GM12878 (cell line): ENCODE results near the gene KCNN1. TPM values are rescaled to one million over a fixed set of nuclear protein-coding genes. Genes with fewer than 3 reads are reported as not detected.
A peak's percentile ranks its signal among the peaks of the same experiment; 100 is the strongest.

Experiments
- ATAC-seq: fragments of 200-7000 bp; cut with Tn5 transposase; 3 replicates; pipeline ENCODE4 v1.9.1; 2020; ENCODE audit warnings: mild to moderate bottlenecking, moderate library complexity
- BruUV-seq: library from RNA; stranded (reverse); fragments of 400-500 nt; replicated peaks from 2 replicates; lab custom pipeline; 2021; lab: Mats Ljungman, UMichigan
- CTCF ChIA-PET: fragments of 300-600 bp; sonication (Branson Sonifier 250); formaldehyde crosslinking; extraction: SDS; loops from one replicate; lab custom pipeline; 2021; ENCODE audit warnings: inconsistent platforms; lab: Yijun Ruan, JAX
- POLR2A ChIA-PET: fragments of 350-600 bp; formaldehyde crosslinking; extraction: SDS; loops from one replicate; lab custom pipeline; 2021; ENCODE audit warnings: inconsistent platforms; lab: Charles Lee
- RAD21 ChIA-PET: fragments of 300-600 bp; sonication (Branson Sonifier 250); formaldehyde crosslinking; loops from one replicate; lab custom pipeline; 2023; ENCODE audit warnings: antibody characterized with exemption; ENCODE audit not compliant: unreplicated experiment; lab: Charles Lee
- SMC1A ChIA-PET: fragments of 300-600 bp; sonication (Branson Sonifier 250); formaldehyde crosslinking; loops from one replicate; lab custom pipeline; 2023; ENCODE audit not compliant: unreplicated experiment, uncharacterized antibody; lab: Charles Lee
- DNase-seq: peaks from one replicate; pipeline ENCODE4 v3.0.0-alpha.2; 2011; ENCODE audit warnings: low read depth, low spot score
- FAIRE-seq: peaks from 3 replicates; lab custom pipeline; 2011; peaks lifted over from hg19 to GRCh38; lab: Jason Lieb, UNC
- H2AFZ ChIP-seq: 2 replicates; pipeline ENCODE4 v1.6.0; 2011; ENCODE audit warnings: low read depth, low read length, control low read depth; ENCODE audit not compliant: control insufficient read depth
- H3K27ac ChIP-seq: 2 replicates; pipeline ENCODE4 v1.5.1; 2011; ENCODE audit warnings: control low read depth; ENCODE audit not compliant: control insufficient read depth, insufficient read depth
- H3K27me3 ChIP-seq, 2 experiments: replicated peaks in 1 of 2; 2 replicates each; pipeline versions ENCODE4 v1.6.0 to v1.6.1; 2011; ENCODE audit warnings: low read length in 1 of 2; ENCODE audit not compliant: control insufficient read depth in 2 of 2, insufficient read depth in 2 of 2
- H3K36me3 ChIP-seq, 2 experiments: 2 replicates each; pipeline ENCODE4 v1.5.1; 2011; ENCODE audit warnings: low read length in 1 of 2; ENCODE audit not compliant: control insufficient read depth in 2 of 2, insufficient read depth in 2 of 2
- H3K4me1 ChIP-seq: 2 replicates; pipeline ENCODE4 v1.6.1; 2011; ENCODE audit warnings: mild to moderate bottlenecking, low read length, moderate library complexity, mixed read lengths; ENCODE audit not compliant: control insufficient read depth, insufficient read depth
- H3K4me2 ChIP-seq: 2 replicates; pipeline ENCODE4 v1.6.0; 2011; ENCODE audit warnings: control low read depth; ENCODE audit not compliant: control insufficient read depth, insufficient read depth
- H3K4me3 ChIP-seq: fragments of 200-600 bp; sonication (generic); 2 replicates; pipeline ENCODE4 v1.5.1; 2016
- H3K79me2 ChIP-seq: 2 replicates; pipeline ENCODE4 v1.6.0; 2011; ENCODE audit warnings: low read length; ENCODE audit not compliant: control insufficient read depth, insufficient read depth
- H3K9ac ChIP-seq: 2 replicates; pipeline ENCODE4 v1.8.0; 2011; ENCODE audit warnings: low read length, control low read depth, mixed read lengths; ENCODE audit not compliant: control insufficient read depth, insufficient read depth
- H3K9me3 ChIP-seq: replicated peaks from 3 replicates; pipeline ENCODE4 v1.5.1; 2011; ENCODE audit warnings: mild to moderate bottlenecking, low read length; ENCODE audit not compliant: control insufficient read depth, insufficient read depth
- H4K20me1 ChIP-seq: 2 replicates; pipeline ENCODE4 v1.6.0; 2011; ENCODE audit not compliant: control insufficient read depth, insufficient read depth
- BHLHE40 ChIP-seq, 2 experiments: fragments of 450-650 bp in 1 of 2; IDR thresholded peaks; 2 replicates each; pipeline ENCODE4 v1.6.1; 2011 to 2017; ENCODE audit warnings: low read depth in 2 of 2, borderline replicate concordance in 1 of 2, improper control_type of control experiment in 1 of 2, low read length in 1 of 2, mild to moderate bottlenecking in 1 of 2
- DPF2 ChIP-seq: fragments of 450-650 bp; IDR thresholded peaks from 2 replicates; pipeline ENCODE4 v1.6.1; 2017; ENCODE audit warnings: mild to moderate bottlenecking
- EGR1 ChIP-seq, 2 experiments: IDR thresholded peaks; 1 replicate in 1 of 2; 2 replicates in 1 of 2; pipeline ENCODE4 v1.6.1; 2011 to 2012; ENCODE audit warnings: low read depth in 2 of 2, low read length in 2 of 2, borderline replicate concordance in 1 of 2, mild to moderate bottlenecking in 1 of 2, moderate library complexity in 1 of 2
- HCFC1 ChIP-seq: fragments of 150-350 bp; IDR thresholded peaks from 2 replicates; pipeline ENCODE4 v1.6.1; 2014; ENCODE audit warnings: low read length
- POLR2A ChIP-seq: IDR thresholded peaks from 2 replicates; pipeline ENCODE4 v1.6.1; 2011; ENCODE audit warnings: low read depth, mild to moderate bottlenecking, low read length
- POLR2AphosphoS5 ChIP-seq: IDR thresholded peaks from 2 replicates; pipeline ENCODE4 v1.6.1; 2011; ENCODE audit warnings: mild to moderate bottlenecking, low read length, inconsistent platforms
- SMAD5 ChIP-seq: IDR thresholded peaks from 2 replicates; pipeline ENCODE4 v1.6.1; 2016; ENCODE audit warnings: antibody characterized with exemption, low read depth
- SRF ChIP-seq, 2 experiments: IDR thresholded peaks; 2 replicates each; pipeline ENCODE4 v1.6.1; 2011; ENCODE audit warnings: low read depth in 2 of 2, low read length in 2 of 2, mild to moderate bottlenecking in 1 of 2, moderate library complexity in 1 of 2
- TBL1XR1 ChIP-seq: IDR thresholded peaks from 2 replicates; pipeline ENCODE4 v1.6.1; 2012; ENCODE audit warnings: low read depth, low read length, improper control_type of control experiment
- ZNF384 ChIP-seq: IDR thresholded peaks from 2 replicates; pipeline ENCODE4 v1.6.1; 2012; ENCODE audit warnings: low read depth, mild to moderate bottlenecking, low read length, improper control_type of control experiment, borderline replicate concordance
- WGBS: methylation state at CpG from one replicate; pipeline ENCODE4 v1.1.6; 2016; ENCODE audit warnings: low lambda C conversion rate; ENCODE audit not compliant: insufficient replicate concordance, insufficient coverage; ENCODE audit errors: missing lambda C conversion rate; 5-methylcytosine and 5-hydroxymethylcytosine counted together
- in situ Hi-C: fragments of 300-500 bp; cut with MboI; formaldehyde crosslinking; loops from 9 replicates; pipeline ENCODE4 v1.14.3; 2018; ENCODE audit warnings: mixed read lengths
- intact Hi-C: fragments of 100-400 bp; cut with micrococcal nuclease; formaldehyde crosslinking; loops from one replicate; pipeline ENCODE4 v1.14.2; 2022; ENCODE audit not compliant: unreplicated experiment
- polyA plus RNA-seq, 11 experiments: library from polyadenylated mRNA; depleted of rRNA in 4 of 11; unstranded in 6 of 11; stranded (reverse) in 5 of 11; fragments of >200 nt; fragmentation: Nextera tagmentation in 4 of 11; fragmentation: Illumina TruSeq in 1 of 11; extraction: Ambion mirVana in 4 of 11; extraction: Trizol in 1 of 11; gene quantifications; 1 replicate in 1 of 11; 2 replicates in 10 of 11; pipeline versions ENCODE4 v1.2.1 to v1.2.3, GENCODE V29; 2011 to 2016; ENCODE audit warnings: inconsistent platforms in 2 of 11, missing spikeins in 2 of 11, low read depth in 1 of 11
- total RNA-seq, 4 experiments: library from RNA; depleted of rRNA in 3 of 4; stranded (reverse); fragments of >200 nt in 3 of 4; fragmentation: Illumina TruSeq in 1 of 4; extraction: Trizol in 1 of 4; gene quantifications; 2 replicates each; pipeline versions ENCODE4 v1.2.1 to v1.2.3, GENCODE V29; 2013 to 2021
- TF ChIP-seq, protein P1 (sequence below): IDR thresholded peaks from 2 replicates; pipeline ENCODE4 v1.6.1; 2011; ENCODE audit warnings: low read depth, mild to moderate bottlenecking, low read length, moderate library complexity, borderline replicate concordance; ENCODE audit errors: extremely low read depth
- TF ChIP-seq, protein P2 (sequence below): fragments of 150-350 bp; IDR thresholded peaks from 2 replicates; pipeline ENCODE4 v1.6.1; 2016; ENCODE audit warnings: low read depth, low read length
- TF ChIP-seq, protein P3 (sequence below): IDR thresholded peaks from 2 replicates; pipeline ENCODE4 v1.6.1; 2011; ENCODE audit warnings: borderline replicate concordance, low read depth, mild to moderate bottlenecking, moderate library complexity, mixed read lengths, low read length; ENCODE audit not compliant: insufficient read depth; ENCODE audit errors: extremely low read length

The KCNN1 gene
- total and polyA plus RNA-seq, 10 of the 15 experiments (the other 5 are each of a cell fraction or from before 2014, with no cell fraction given), result 0.02 to 0.95 (median 0.16) TPM; not detected in 1

DNA sequence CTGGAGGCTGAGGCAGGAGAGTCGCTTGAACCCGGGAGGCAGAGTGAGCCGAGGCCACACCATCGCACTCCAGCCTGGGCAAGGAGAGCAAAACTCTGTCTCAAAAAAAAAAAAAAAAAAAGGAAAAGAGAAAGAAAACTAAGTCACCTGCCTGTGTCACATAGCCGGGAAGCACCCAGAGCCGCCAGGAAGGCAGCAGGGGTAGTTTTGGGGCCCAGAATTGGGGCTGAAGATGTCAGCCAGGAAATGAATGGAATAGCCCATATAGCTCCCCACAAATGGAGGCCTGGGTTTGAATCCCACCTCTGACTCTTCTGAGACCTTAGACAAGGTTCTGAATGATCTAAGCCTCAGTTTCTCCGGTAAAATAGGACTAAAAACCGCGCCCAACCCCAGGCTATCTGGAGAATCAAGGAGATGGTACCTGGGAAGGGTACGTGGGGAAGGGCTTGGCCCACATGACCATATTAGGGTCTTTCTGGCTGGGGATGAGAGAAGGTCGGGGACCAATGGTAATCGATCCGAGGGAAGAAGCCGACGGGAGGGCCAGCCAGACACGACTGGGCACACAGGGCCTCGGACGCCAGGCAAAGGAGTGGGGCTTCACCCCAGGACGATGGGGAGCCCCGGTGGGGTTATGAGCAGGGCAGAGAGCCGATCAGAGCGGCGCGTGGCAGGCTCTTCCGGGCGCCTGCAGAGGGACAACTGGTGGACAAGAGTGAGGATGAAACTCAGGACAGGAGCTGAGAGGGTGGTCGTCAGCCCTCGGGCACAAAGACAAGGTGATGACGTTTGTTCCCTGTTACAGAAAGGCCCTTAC, 19.7 kb upstream of the KCNN1 start (continued):
- TF ChIP-seq POLR2AphosphoS5, result 0 out of 2 replicates have a peak, but pooled peaks have one; percentile 38
- TF ChIP-seq SRF (IDR thresholded peaks at IDR 0.05; ENCODE audit: low read depth in 2 of 2, low read length in 2 of 2), result peak; percentile 80

DNA sequence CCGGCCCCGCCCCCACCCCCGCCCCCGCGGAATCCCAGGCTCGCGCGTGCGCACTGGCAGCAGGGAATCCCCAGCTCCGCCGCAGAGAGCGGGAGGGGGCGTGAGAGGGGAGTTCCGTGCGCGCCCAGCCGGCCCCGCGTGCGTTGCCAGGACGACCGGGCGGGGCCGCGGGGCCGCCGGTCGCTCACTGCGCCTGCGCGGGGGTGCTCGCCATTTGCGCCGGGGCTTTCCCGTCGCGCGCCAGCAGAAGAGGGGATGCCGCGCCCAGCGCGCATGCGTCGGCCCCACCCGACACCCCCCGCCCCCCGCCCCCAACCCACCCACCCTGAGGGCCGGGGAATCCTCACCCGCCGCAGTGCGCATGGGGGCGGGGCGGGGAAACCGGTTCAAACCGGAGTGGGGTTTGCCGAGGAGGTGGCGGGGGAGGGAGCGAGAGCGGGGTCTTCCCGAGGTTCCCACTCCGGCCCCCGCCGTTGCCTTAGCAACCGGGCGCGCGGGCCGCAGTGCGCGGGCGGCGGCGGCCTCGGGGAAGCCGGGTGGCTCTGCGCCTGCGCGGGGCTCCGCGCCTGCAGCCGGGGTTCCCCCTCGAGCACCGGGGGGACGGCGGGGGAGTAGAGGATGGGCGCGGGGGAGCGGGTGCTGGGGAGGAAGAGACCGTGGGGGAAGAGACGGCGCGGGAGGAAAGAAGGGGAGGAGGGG, 18.9 kb upstream of the KCNN1 start:
- in situ Hi-C loops (loop anchor here (10.0 kb wide), 1 partner anchor 47 kb away; no protein-coding TSS in a partner anchor), intact Hi-C loops (loop anchor here (2.0 to 5.0 kb wide), 2 partner anchors 49 to 224 kb away; partner anchors contain the start of gene IFI30)
- Histone ChIP-seq H3K4me1 (peaks cover 45% of the 10 kb centered on the region), H2AFZ (no peak overlapping the region; the same call in 1 of the 2 replicates), H3K9ac (no peak overlapping the region), H3K4me2 (peak overlapping the region; percentile 33; the same call in 1 of the 2 replicates), H3K4me3 (peak overlapping the region; percentile 57; the same call in 1 of the 2 replicates), H3K27ac (no peak overlapping the region; the same call in 1 of the 2 replicates), H4K20me1 (no peaks in the 10 kb centered on the region), H3K36me3 (no peaks in the 10 kb centered on the region; a peak in 2 of 4 replicates), H3K27me3 (peaks cover 6 to 8% of the 10 kb centered on the region in 2 experiments), H3K79me2 (no peaks in the 10 kb centered on the region), H3K9me3 (no peaks in the 10 kb centered on the region)
- under 1% methylated on average over 44 of the region's 92 CpGs for WGBS
- ChIA-PET SMC1A (no interaction called here), POLR2A (interaction anchor here (0.6 to 0.8 kb wide), 2 partner anchors 53 to 342 kb away, joined by 3 to 7 read pairs; no protein-coding TSS in a partner anchor), CTCF (interaction anchor here (0.8 to 5.5 kb wide), 4 partner anchors 10 to 53 kb away, joined by 3 to 62 read pairs (median 10); partner anchors contain the start of gene CCDC124), RAD21 (interaction anchor here (0.5 to 3.6 kb wide), 6 partner anchors 10 to 109 kb away, joined by 3 to 23 read pairs (median 4); partner anchors contain the start of gene CCDC124)
- no TSS peak for BruUV-seq
- peak; percentile 49 for ATAC-seq
- peak; percentile 73 for FAIRE-seq
- no peak for DNase-seq
- TF ChIP-seq, protein P1, sequence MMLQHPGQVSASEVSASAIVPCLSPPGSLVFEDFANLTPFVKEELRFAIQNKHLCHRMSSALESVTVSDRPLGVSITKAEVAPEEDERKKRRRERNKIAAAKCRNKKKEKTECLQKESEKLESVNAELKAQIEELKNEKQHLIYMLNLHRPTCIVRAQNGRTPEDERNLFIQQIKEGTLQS, result no peak
- TF ChIP-seq DPF2 (no peak; the same call in 1 of the 2 replicates), BHLHE40 (IDR thresholded peaks at IDR 0.05; ENCODE audit: borderline replicate concordance in 1 of 2, low read depth in 2 of 2, low read length in 1 of 2) (peak; percentile 29 to 82; a peak in 2 of 4 replicates), HCFC1 (no peak), EGR1 (IDR thresholded peaks at IDR 0.05; ENCODE audit: borderline replicate concordance in 1 of 2, low read depth in 2 of 2, low read length in 2 of 2) (peak; percentile 61 to 100), POLR2AphosphoS5 (no peak), POLR2A (no peak; the same call in 1 of the 2 replicates), ZNF384 (no peak), TBL1XR1 (peak; percentile 97), SMAD5 (no peak)
- TF ChIP-seq, protein P2, sequence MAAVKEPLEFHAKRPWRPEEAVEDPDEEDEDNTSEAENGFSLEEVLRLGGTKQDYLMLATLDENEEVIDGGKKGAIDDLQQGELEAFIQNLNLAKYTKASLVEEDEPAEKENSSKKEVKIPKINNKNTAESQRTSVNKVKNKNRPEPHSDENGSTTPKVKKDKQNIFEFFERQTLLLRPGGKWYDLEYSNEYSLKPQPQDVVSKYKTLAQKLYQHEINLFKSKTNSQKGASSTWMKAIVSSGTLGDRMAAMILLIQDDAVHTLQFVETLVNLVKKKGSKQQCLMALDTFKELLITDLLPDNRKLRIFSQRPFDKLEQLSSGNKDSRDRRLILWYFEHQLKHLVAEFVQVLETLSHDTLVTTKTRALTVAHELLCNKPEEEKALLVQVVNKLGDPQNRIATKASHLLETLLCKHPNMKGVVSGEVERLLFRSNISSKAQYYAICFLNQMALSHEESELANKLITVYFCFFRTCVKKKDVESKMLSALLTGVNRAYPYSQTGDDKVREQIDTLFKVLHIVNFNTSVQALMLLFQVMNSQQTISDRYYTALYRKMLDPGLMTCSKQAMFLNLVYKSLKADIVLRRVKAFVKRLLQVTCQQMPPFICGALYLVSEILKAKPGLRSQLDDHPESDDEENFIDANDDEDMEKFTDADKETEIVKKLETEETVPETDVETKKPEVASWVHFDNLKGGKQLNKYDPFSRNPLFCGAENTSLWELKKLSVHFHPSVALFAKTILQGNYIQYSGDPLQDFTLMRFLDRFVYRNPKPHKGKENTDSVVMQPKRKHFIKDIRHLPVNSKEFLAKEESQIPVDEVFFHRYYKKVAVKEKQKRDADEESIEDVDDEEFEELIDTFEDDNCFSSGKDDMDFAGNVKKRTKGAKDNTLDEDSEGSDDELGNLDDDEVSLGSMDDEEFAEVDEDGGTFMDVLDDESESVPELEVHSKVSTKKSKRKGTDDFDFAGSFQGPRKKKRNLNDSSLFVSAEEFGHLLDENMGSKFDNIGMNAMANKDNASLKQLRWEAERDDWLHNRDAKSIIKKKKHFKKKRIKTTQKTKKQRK, result no peak
- TF ChIP-seq, protein P3, sequence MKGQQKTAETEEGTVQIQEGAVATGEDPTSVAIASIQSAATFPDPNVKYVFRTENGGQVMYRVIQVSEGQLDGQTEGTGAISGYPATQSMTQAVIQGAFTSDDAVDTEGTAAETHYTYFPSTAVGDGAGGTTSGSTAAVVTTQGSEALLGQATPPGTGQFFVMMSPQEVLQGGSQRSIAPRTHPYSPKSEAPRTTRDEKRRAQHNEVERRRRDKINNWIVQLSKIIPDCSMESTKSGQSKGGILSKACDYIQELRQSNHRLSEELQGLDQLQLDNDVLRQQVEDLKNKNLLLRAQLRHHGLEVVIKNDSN, result no peak
